NB4 (cell line): Measurements from ENCODE around the gene TC2N.

Source experiments
- DNase-seq: peaks from one replicate; pipeline ENCODE4 v3.0.0; 2010; ENCODE audit warnings: low read depth
- H3K4me3 ChIP-seq: one replicate; pipeline ENCODE4 v1.5.1; 2011; ENCODE audit warnings: mild to moderate bottlenecking, low read depth, low read length, moderate library complexity
- CTCF ChIP-seq: IDR thresholded peaks from one replicate; pipeline ENCODE4 v1.5.1; 2012; ENCODE audit warnings: low read depth, low read length
- MAX ChIP-seq: IDR thresholded peaks from 2 replicates; pipeline ENCODE4 v1.6.1; 2011; ENCODE audit warnings: low read depth, low read length
- MYC ChIP-seq: IDR thresholded peaks from 2 replicates; pipeline ENCODE4 v1.6.1; 2011; ENCODE audit warnings: low read depth, low read length
- POLR2A ChIP-seq: IDR thresholded peaks from 2 replicates; pipeline ENCODE4 v1.6.1; 2011; ENCODE audit warnings: mild to moderate bottlenecking; ENCODE audit not compliant: insufficient read length; ENCODE audit errors: extremely low read depth

The TC2N gene

DNA sequence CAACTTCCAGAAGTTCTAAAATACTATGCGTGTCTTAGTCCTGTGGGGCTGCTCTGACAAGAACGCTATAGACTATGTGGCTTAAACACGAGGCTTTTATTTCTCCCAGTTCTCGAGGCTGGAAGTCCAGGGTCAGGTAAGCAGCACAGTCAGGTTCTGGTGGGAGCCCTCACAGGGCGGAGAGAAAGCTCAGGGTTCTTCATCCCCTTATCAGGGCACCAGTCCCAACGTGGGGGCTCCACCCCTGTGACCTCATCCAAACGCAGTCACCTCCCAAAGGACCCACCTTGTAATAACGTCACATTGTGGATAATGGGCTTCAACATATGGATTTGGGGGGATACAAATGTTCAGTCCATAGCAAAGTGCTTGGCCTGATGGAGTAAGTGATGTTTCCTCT, 37.1 kb upstream of the TC2N start:
- TF ChIP-seq MYC = no peak
- TF ChIP-seq POLR2A = no peak
- no peak for TF ChIP-seq MAX
- TF ChIP-seq CTCF = no peak
- no peak overlapping the region for H3K4me3 ChIP-seq
- no peak for DNase-seq

- no peak overlapping the region for H3K4me3 ChIP-seq
- TF ChIP-seq MYC (no peak), CTCF (no peak), POLR2A (no peak), MAX (no peak)
- DNase-seq = no peak
These were observed 35.7 kb upstream of the TC2N start for GRCh38 chr14:91903070-91903469.

DNA sequence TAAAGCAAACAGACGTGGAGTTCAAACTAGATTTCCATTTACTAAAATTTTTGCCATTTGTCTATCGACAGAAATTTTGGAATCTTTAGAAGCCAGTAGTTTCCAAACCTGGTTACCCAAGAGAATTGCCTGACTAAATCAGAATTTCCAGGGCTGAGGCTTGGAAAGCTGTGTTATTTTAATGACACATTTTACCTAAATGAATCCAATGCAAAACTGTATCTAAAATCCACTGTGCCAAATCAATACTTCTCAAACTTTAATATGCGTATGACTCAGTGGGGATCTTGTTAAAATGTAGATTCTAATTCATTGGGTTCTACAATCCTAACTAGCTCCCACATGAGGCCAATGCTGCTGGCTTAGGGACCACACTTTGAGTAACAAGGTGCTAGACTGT, 35.0 kb upstream of the TC2N start:
- DNase-seq = no peak
- TF ChIP-seq MAX (no peak), CTCF (no peak), MYC (no peak), POLR2A (no peak)
- H3K4me3 ChIP-seq = no peak overlapping the region

DNA sequence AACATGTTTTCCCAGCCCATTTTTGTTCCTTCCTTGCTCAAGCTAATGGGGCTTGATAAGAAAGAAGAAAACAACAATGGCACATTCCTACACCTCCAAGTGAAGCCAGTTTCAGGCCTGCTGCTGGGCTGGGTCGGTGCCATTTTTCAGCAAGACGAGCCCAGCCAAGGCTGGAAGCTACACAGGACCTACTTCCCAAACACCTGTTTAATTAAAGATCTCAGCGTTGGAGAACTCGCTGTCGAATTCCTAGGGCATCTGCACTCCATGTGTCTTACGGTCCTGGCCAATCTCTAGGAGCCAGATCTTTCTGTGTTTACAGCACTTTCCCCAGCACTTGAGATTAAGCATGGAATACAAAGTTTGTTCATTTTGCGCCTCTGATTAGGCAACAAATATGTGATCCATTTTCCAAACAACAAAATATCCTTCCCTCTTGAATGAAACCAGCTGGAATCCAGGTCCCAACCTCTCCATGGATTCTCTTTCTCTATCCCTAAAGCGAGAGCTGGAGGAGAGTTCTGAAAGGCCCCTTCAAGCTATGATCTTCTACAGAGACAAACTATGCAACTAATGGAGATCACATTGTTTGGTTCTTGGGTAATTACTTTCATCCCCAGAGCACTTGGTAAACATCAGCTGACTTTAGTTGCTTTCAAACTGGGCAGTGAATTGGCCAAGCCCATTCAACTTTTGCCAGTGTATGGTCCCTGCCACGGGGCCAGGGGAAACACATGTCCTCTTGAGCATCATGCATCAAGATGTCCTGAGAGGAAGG, 34.3 kb upstream of the TC2N start:
- no peak for TF ChIP-seq POLR2A
- no peak for TF ChIP-seq MYC
- TF ChIP-seq CTCF = no peak
- TF ChIP-seq MAX = no peak
- DNase-seq = no peak
- H3K4me3 ChIP-seq = no peak overlapping the region

- TF ChIP-seq MAX (no peak), MYC (no peak), POLR2A (no peak), CTCF (no peak)
- H3K4me3 ChIP-seq = no peak overlapping the region
- no peak for DNase-seq
These were observed 32.5 kb upstream of the TC2N start for GRCh38 chr14:91899806-91900205.

DNA sequence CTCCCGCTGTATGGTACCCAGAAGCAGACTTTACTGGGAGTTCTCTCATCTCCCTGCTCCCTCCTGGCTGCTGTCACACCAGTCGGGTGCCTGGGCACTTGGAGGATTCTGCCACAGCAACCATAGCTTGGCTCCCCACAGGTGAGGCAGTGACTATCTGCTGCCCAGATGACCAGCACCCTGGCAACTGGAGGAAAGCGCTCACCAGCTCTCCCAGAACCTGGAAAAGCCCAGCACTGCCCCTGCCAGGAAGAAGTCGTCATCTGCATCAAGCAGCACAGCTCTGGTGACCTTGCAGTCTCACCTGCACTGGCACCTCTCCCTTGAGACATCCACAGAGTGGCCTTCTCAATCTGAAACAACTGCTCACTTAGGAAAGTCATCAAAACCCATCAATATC, 31.9 kb upstream of the TC2N start:
- H3K4me3 ChIP-seq = no peak overlapping the region
- no peak for TF ChIP-seq POLR2A
- no peak for TF ChIP-seq MYC
- no peak for DNase-seq
